Heart left ventricle (tissue), 13 donors: Measurements from ENCODE around the gene IL1F10.

Experiments used
- POLR2A ChIP-seq, 2 donors: fragments of 450-650 bp; IDR thresholded peaks; one replicate each; pipeline ENCODE4 v1.6.1; 2017; ENCODE audit warnings: antibody characterized with exemption in 2 of 2, mild to moderate bottlenecking in 2 of 2, moderate library complexity in 2 of 2
- TF ChIP-seq, protein P1 (sequence below), 12 donors: fragments of 200-600 bp; sonication (generic) in 4 of 12; IDR thresholded peaks; one replicate each; pipeline versions ENCODE4 v1.5.0 to v1.8.0; 2018 to 2022; ENCODE audit warnings: antibody characterized with exemption in 12 of 12, mild to moderate bottlenecking in 5 of 12
- donor health status: ischemic (EF 13 %, LVEDD 7.1; RV severe dilation, severe dysfunction).
- donor health status: DM: no; HTN: yes; CAD: no.
- donor health status: DM: no; HTN: no; CAD: no.
- donor health status: ischemic (EF 25% LVEDD 6.9; RV normal size, moderate dysfunction).
- donor health status: ischemic (EF 25% LVEDD 5.7; RV mildly dilated, moderate dysfunction).
- donor health status: ischemic (EF 35%, LVEDD 5.7; RV mildly dilated, moderate dysfunction).
- donor health status: nonischemic (EF 11% LVEDD 7.7; RV severe dilation, severe dysfunction).
- donor health status: DM: yes; HTN: yes; CAD: no.
- donor health status: PGD.
- donor health status: ischemic (EF 29% LVEDD 5.4; RV normal size, mild dysfunction).
- donor health status: nonischemic (EF 23%, LVEDD 6.1; RV moderate dilation, normal function).

DNA sequence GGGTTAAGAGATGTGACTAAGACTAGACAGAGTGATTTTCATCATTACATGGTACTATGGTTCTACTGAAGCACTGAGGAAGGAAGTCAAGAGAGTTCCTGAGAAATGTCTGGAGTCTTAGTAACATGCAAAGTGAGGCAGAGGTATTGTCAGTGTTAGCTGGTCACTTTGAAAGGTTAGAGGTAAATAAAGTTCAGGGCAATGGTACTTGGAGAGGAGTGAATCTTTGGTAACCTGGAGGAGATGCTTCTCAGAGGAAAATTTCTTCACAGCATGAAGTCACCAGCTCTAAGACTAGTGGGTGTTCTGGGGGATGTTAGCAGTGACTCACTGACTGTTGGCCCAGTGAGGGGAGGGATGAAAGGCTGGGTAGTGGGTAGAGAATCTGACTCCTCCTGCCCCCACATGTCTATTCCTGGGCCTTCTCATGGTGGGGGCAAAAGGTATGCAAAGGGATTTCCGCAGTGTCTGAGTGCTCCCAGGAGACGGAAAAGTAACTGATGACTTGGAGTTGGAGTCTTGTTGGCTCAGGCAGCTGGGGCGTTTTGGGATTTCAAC, 36.4 kb downstream of the IL1F10 start:
- TF ChIP-seq, protein P1, sequence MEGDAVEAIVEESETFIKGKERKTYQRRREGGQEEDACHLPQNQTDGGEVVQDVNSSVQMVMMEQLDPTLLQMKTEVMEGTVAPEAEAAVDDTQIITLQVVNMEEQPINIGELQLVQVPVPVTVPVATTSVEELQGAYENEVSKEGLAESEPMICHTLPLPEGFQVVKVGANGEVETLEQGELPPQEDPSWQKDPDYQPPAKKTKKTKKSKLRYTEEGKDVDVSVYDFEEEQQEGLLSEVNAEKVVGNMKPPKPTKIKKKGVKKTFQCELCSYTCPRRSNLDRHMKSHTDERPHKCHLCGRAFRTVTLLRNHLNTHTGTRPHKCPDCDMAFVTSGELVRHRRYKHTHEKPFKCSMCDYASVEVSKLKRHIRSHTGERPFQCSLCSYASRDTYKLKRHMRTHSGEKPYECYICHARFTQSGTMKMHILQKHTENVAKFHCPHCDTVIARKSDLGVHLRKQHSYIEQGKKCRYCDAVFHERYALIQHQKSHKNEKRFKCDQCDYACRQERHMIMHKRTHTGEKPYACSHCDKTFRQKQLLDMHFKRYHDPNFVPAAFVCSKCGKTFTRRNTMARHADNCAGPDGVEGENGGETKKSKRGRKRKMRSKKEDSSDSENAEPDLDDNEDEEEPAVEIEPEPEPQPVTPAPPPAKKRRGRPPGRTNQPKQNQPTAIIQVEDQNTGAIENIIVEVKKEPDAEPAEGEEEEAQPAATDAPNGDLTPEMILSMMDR (IDR thresholded peaks at IDR 0.05): no peak
- TF ChIP-seq POLR2A (IDR thresholded peaks at IDR 0.05): no peak
